ENCODE data around the gene KCNT2. TPM values are rescaled to one million over a fixed set of nuclear protein-coding genes. Genes with fewer than 3 reads are reported as not detected.

The KCNT2 gene
- total RNA-seq, 4 donors from 2014 or later = 6.5 to 25.1 (median 10.0) TPM

GRCh38 chr1:196638466-196638865, 30.2 kb upstream of the KCNT2 start:
- Histone ChIP-seq H3K27ac (no peak overlapping the region), H3K4me1 (no peaks in the 10 kb centered on the region), H3K36me3 (no peaks in the 10 kb centered on the region), H3K9me3 (no peaks in the 10 kb centered on the region), H3K27me3 (no peaks in the 10 kb centered on the region), H3K4me3 (no peak overlapping the region)
- ATAC-seq = no peak
- no peak for TF ChIP-seq POLR2AphosphoS5 (IDR thresholded peaks at IDR 0.05)
- 86 to 96% methylated on average over 2 of the region's 2 CpGs for WGBS, 2 donors (ENCODE audit: low coverage in 1 of 2)

- no peak overlapping the region for H3K27ac ChIP-seq
- no peaks in the 10 kb centered on the region for H3K27me3 ChIP-seq
- TF ChIP-seq POLR2AphosphoS5 (IDR thresholded peaks at IDR 0.05) = no peak
- TF ChIP-seq, protein P1, sequence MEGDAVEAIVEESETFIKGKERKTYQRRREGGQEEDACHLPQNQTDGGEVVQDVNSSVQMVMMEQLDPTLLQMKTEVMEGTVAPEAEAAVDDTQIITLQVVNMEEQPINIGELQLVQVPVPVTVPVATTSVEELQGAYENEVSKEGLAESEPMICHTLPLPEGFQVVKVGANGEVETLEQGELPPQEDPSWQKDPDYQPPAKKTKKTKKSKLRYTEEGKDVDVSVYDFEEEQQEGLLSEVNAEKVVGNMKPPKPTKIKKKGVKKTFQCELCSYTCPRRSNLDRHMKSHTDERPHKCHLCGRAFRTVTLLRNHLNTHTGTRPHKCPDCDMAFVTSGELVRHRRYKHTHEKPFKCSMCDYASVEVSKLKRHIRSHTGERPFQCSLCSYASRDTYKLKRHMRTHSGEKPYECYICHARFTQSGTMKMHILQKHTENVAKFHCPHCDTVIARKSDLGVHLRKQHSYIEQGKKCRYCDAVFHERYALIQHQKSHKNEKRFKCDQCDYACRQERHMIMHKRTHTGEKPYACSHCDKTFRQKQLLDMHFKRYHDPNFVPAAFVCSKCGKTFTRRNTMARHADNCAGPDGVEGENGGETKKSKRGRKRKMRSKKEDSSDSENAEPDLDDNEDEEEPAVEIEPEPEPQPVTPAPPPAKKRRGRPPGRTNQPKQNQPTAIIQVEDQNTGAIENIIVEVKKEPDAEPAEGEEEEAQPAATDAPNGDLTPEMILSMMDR (IDR thresholded peaks at IDR 0.05) = no peak
- no peak for TF ChIP-seq POLR2A (IDR thresholded peaks at IDR 0.05)
- no peak for TF ChIP-seq EP300 (IDR thresholded peaks at IDR 0.05)
- ATAC-seq = no peak
- H3K36me3 ChIP-seq = no peaks in the 10 kb centered on the region
- WGBS, 2 donors (ENCODE audit: low coverage in 1 of 2) = 93 to 97% methylated on average over 5 to 6 of the region's 6 CpGs
- H3K9me3 ChIP-seq = no peaks in the 10 kb centered on the region
- H3K4me1 ChIP-seq = no peaks in the 10 kb centered on the region
- H3K4me3 ChIP-seq = no peak overlapping the region
These were observed 29.4 kb upstream of the KCNT2 start for GRCh38 chr1:196637606-196638005.

GRCh38 chr1:196628838-196629237, 20.6 kb upstream of the KCNT2 start:
- TF ChIP-seq, protein P1 (IDR thresholded peaks at IDR 0.05) = no peak
- no peak overlapping the region for H3K4me3 ChIP-seq

GRCh38 chr1:196623079-196623478, 14.8 kb upstream of the KCNT2 start:
- no peak for ATAC-seq
- TF ChIP-seq POLR2AphosphoS5 (IDR thresholded peaks at IDR 0.05) (no peak), POLR2A (IDR thresholded peaks at IDR 0.05) (no peak), EP300 (IDR thresholded peaks at IDR 0.05) (no peak)
- TF ChIP-seq, protein P1 (IDR thresholded peaks at IDR 0.05) = no peak
- WGBS, 2 donors (ENCODE audit: low coverage in 1 of 2) = 91 to 100% methylated on average over 1 of the region's 1 CpG

More at GRCh38 chr1:196628838-196629237, 20.6 kb upstream of the KCNT2 start:
- Histone ChIP-seq H3K9me3 (peaks cover 0 to 12% (median 0%) of the 10 kb centered on the region in 3 donors), H3K36me3 (no peaks in the 10 kb centered on the region), H3K27ac (no peak overlapping the region), H3K4me1 (no peaks in the 10 kb centered on the region), H3K27me3 (no peaks in the 10 kb centered on the region)
- 91 to 100% methylated on average over 1 to 3 of the region's 3 CpGs for WGBS, 2 donors (ENCODE audit: low coverage in 1 of 2)
- no peak for ATAC-seq

DNA sequence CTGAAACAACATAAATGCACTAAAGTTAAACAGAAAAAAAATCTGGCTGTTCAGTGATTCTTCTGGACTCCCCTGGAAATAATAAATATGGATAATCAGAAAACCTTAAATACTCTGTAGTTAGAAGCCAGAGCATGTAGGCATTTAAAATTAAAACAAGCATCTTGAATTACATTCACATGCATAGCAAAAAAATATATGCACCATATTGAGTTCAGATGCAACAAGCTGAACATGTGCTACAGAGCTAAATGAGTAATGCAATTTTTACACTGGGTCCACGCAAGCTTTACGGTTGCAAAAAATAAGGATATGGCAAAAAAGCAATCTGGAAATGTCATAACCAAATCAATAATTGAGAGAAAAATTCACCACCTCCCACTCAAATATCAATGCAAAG, 11.5 kb upstream of the KCNT2 start:
- TF ChIP-seq POLR2AphosphoS5 (IDR thresholded peaks at IDR 0.05) = no peak
- TF ChIP-seq, protein P1 (IDR thresholded peaks at IDR 0.05) = no peak
- no peak for TF ChIP-seq POLR2A (IDR thresholded peaks at IDR 0.05)
- no peak for TF ChIP-seq EP300 (IDR thresholded peaks at IDR 0.05)
- Histone ChIP-seq H3K4me3 (no peak overlapping the region), H3K27ac (no peak overlapping the region), H3K4me1 (no peaks in the 10 kb centered on the region), H3K9me3 (no peaks in the 10 kb centered on the region), H3K36me3 (no peaks in the 10 kb centered on the region), H3K27me3 (no peaks in the 10 kb centered on the region)
- ATAC-seq = no peak
- WGBS, 2 donors (ENCODE audit: low coverage in 1 of 2) = 92 to 95% methylated on average over 2 of the region's 2 CpGs

More at GRCh38 chr1:196623079-196623478, 14.8 kb upstream of the KCNT2 start:
- no peak overlapping the region for H3K4me3 ChIP-seq
- peaks cover 0 to 2% (median 0%) of the 10 kb centered on the region in 3 donors for H3K9me3 ChIP-seq
- no peaks in the 10 kb centered on the region for H3K36me3 ChIP-seq
- no peak overlapping the region for H3K27ac ChIP-seq
- no peaks in the 10 kb centered on the region for H3K27me3 ChIP-seq
- no peaks in the 10 kb centered on the region for H3K4me1 ChIP-seq

Measured in gastroesophageal sphincter (tissue), 4 donors.